Common myeloid progenitor, CD34-positive (primary cell): ENCODE data around the gene SOX10.
"Not testable (repeated sequence)": the region's sequence is repeated elsewhere in the genome, so short reads cannot be mapped to it uniquely, and the experiment has no call there.

ENCODE experiments used
- CTCF ChIA-PET: fragments of 350-600 bp; sonication (Branson Sonifier 250); formaldehyde crosslinking; loops from one replicate; lab custom pipeline; 2021; ENCODE audit warnings: antibody characterized with exemption; lab: Charles Lee
- POLR2A ChIA-PET: fragments of 350-600 bp; sonication (Branson Sonifier 250); formaldehyde crosslinking; loops from one replicate; lab custom pipeline; 2021; ENCODE audit warnings: antibody characterized with exemption; lab: Charles Lee
- DNase-seq, 3 donors: peaks; one replicate each; pipeline versions ENCODE4 v3.0.0 to v3.0.0-alpha.2; 2013
- H3K27ac ChIP-seq, 2 experiments: 1 replicate in 1 of 2; 2 replicates in 1 of 2; pipeline ENCODE4 v1.7.0; 2013; ENCODE audit warnings: inconsistent platforms in 2 of 2, low read length in 2 of 2, mild to moderate bottlenecking in 2 of 2, low read depth in 1 of 2, moderate library complexity in 1 of 2; ENCODE audit not compliant: severe bottlenecking in 2 of 2, insufficient read depth in 1 of 2, poor library complexity in 1 of 2
- H3K27me3 ChIP-seq, 5 experiments: replicated peaks in 2 of 5; 1 replicate in 3 of 5; 2 replicates in 2 of 5; pipeline versions ENCODE4 v1.6.1 to v1.7.0; 2013; ENCODE audit warnings: low read length in 4 of 5, mild to moderate bottlenecking in 2 of 5, moderate library complexity in 2 of 5, inconsistent platforms in 1 of 5; ENCODE audit not compliant: insufficient read depth in 5 of 5, control insufficient read depth in 4 of 5
- H3K36me3 ChIP-seq, 4 experiments: 1 replicate in 2 of 4; 2 replicates in 2 of 4; pipeline versions ENCODE4 v1.6.1 to v1.7.0; 2013; ENCODE audit warnings: low read length in 3 of 4, control low read depth in 1 of 4, mild to moderate bottlenecking in 1 of 4; ENCODE audit not compliant: control insufficient read depth in 4 of 4, insufficient read depth in 4 of 4
- H3K4me1 ChIP-seq, 4 experiments: 1 replicate in 3 of 4; 2 replicates in 1 of 4; pipeline versions ENCODE4 v1.6.1 to v1.7.1; 2013; ENCODE audit warnings: low read length in 3 of 4, mild to moderate bottlenecking in 3 of 4, control low read depth in 1 of 4, inconsistent platforms in 1 of 4, moderate library complexity in 1 of 4; ENCODE audit not compliant: control insufficient read depth in 4 of 4, insufficient read depth in 4 of 4; ENCODE audit errors: control extremely low read depth in 1 of 4
- H3K4me3 ChIP-seq, 7 experiments: 1 replicate in 4 of 7; 2 replicates in 3 of 7; pipeline versions ENCODE4 v1.5.1 to v1.7.0; 2013; ENCODE audit warnings: mild to moderate bottlenecking in 7 of 7, low read length in 6 of 7, moderate library complexity in 6 of 7, inconsistent platforms in 2 of 7, low read depth in 2 of 7, control low read depth in 1 of 7; ENCODE audit not compliant: insufficient read depth in 4 of 7, control insufficient read depth in 1 of 7; ENCODE audit errors: extremely low read depth in 1 of 7
- H3K9me3 ChIP-seq, 5 experiments: 1 replicate in 4 of 5; 2 replicates in 1 of 5; pipeline versions ENCODE4 v1.6.1 to v1.7.1; 2013; ENCODE audit warnings: low read length in 4 of 5, mild to moderate bottlenecking in 2 of 5, inconsistent platforms in 1 of 5, low read depth in 1 of 5, moderate library complexity in 1 of 5; ENCODE audit not compliant: control insufficient read depth in 4 of 5, insufficient read depth in 2 of 5; ENCODE audit errors: control extremely low read depth in 1 of 5
- WGBS: methylation state at CpG from one replicate; pipeline ENCODE4 v1.1.5; 2013; ENCODE audit not compliant: insufficient coverage; 5-methylcytosine and 5-hydroxymethylcytosine counted together

The SOX10 gene

GRCh38 chr22:37979782-37980181, 4.6 kb downstream of the SOX10 start:
- POLR2A ChIA-PET = no interaction called here
- Histone ChIP-seq H3K27me3 (no peaks in the 10 kb centered on the region), H3K4me1 (no peaks in the 10 kb centered on the region), H3K9me3 (no peaks in the 10 kb centered on the region), H3K36me3 (peaks cover 0 to 5% (median 4%) of the 10 kb centered on the region in 4 experiments), H3K27ac (no peak overlapping the region), H3K4me3 (no peak overlapping the region)
- WGBS = 100% methylated on average over 3 of the region's 8 CpGs
- DNase-seq = no peak
- CTCF ChIA-PET = interaction anchor here (1.7 kb wide), 1 partner anchor 14 kb away, joined by 6 read pairs; no protein-coding TSS in a partner anchor

GRCh38 chr22:37976547-37976946, 7.8 kb downstream of the SOX10 start:
- Histone ChIP-seq H3K27me3 (no peaks in the 10 kb centered on the region), H3K4me1 (no peaks in the 10 kb centered on the region), H3K36me3 (peaks cover 0 to 15% (median 11%) of the 10 kb centered on the region in 4 experiments), H3K27ac (no peak overlapping the region), H3K4me3 (no peak overlapping the region), H3K9me3 (no peaks in the 10 kb centered on the region)
- no peak for DNase-seq
- POLR2A ChIA-PET = no interaction called here
- WGBS = 98% methylated on average over 4 of the region's 4 CpGs
- CTCF ChIA-PET = interaction anchor here (0.8 to 2.9 kb wide), 3 partner anchors 9 to 13 kb away, joined by 3 to 14 read pairs (median 7); no protein-coding TSS in a partner anchor

- H3K27ac ChIP-seq, H3K27me3 ChIP-seq, POLR2A ChIA-PET, DNase-seq, H3K4me3 ChIP-seq, H3K9me3 ChIP-seq, H3K4me1 ChIP-seq: not testable (repeated sequence)
- CTCF ChIA-PET = interaction anchor here (0.8 to 2.9 kb wide), 2 partner anchors 11 to 13 kb away, joined by 3 to 14 read pairs; no protein-coding TSS in a partner anchor
- 97% methylated on average over 8 of the region's 8 CpGs for WGBS
- peaks cover 0 to 18% (median 12%) of the 10 kb centered on the region in 4 experiments for H3K36me3 ChIP-seq
These were observed 8.3 kb downstream of the SOX10 start for GRCh38 chr22:37976022-37976421.

- ChIA-PET CTCF (interaction anchor here (2.9 kb wide), 1 partner anchor 10 kb away, joined by 14 read pairs; no protein-coding TSS in a partner anchor), POLR2A (no interaction called here)
- peaks cover 0 to 18% (median 13%) of the 10 kb centered on the region in 4 experiments for H3K36me3 ChIP-seq
- H3K4me1 ChIP-seq = no peaks in the 10 kb centered on the region
- no peaks in the 10 kb centered on the region for H3K9me3 ChIP-seq
- no peak overlapping the region for H3K4me3 ChIP-seq
- H3K27me3 ChIP-seq = no peaks in the 10 kb centered on the region
- WGBS = 95% methylated on average over 2 of the region's 2 CpGs
- H3K27ac ChIP-seq = no peak overlapping the region
- DNase-seq = no peak
These were observed 9.2 kb downstream of the SOX10 start for GRCh38 chr22:37975153-37975552.

GRCh38 chr22:37973271-37974170, 10.8 kb downstream of the SOX10 start:
- no peak overlapping the region for H3K4me3 ChIP-seq
- POLR2A ChIA-PET = no interaction called here
- WGBS = 98% methylated on average over 26 of the region's 33 CpGs
- H3K36me3 ChIP-seq = peaks cover 3 to 30% (median 16%) of the 10 kb centered on the region in 4 experiments
- DNase-seq = no peak
- H3K27ac ChIP-seq = no peak overlapping the region
- no peaks in the 10 kb centered on the region for H3K4me1 ChIP-seq
- H3K27me3 ChIP-seq = no peaks in the 10 kb centered on the region
- CTCF ChIA-PET = no interaction called here
- no peaks in the 10 kb centered on the region for H3K9me3 ChIP-seq

- POLR2A ChIA-PET = no interaction called here
- CTCF ChIA-PET = interaction anchor here (0.9 kb wide), 2 partner anchors 14 to 154 kb away, joined by 3 read pairs; no protein-coding TSS in a partner anchor
- no peak for DNase-seq
- H3K36me3 ChIP-seq = peaks cover 3 to 39% (median 23%) of the 10 kb centered on the region in 4 experiments
- no peaks in the 10 kb centered on the region for H3K27me3 ChIP-seq
- H3K4me1 ChIP-seq = no peaks in the 10 kb centered on the region
- 100% methylated on average over 2 of the region's 3 CpGs for WGBS
- H3K27ac ChIP-seq = no peak overlapping the region
- no peak overlapping the region for H3K4me3 ChIP-seq
- no peaks in the 10 kb centered on the region for H3K9me3 ChIP-seq
These were observed 11.8 kb downstream of the SOX10 start for GRCh38 chr22:37972527-37972926.
